GM12878 (cell line): ENCODE measurements around the gene PIRT. TPM values are rescaled to one million over a fixed set of nuclear protein-coding genes. Genes with fewer than 3 reads are reported as not detected.

ENCODE experiments used
- ATAC-seq: fragments of 200-7000 bp; cut with Tn5 transposase; 3 replicates; pipeline ENCODE4 v1.9.1; 2020; ENCODE audit warnings: mild to moderate bottlenecking, moderate library complexity
- Bru-seq: library from RNA; stranded (reverse); fragments of 400-500 nt; gene quantifications from one replicate; lab custom pipeline; 2021; lab: Mats Ljungman, UMichigan
- BruChase-seq, 2 experiments: library from RNA; stranded (reverse); fragments of 400-500 nt; gene quantifications; one replicate each; lab custom pipeline; 2021; lab: Mats Ljungman, UMichigan
- BruUV-seq: library from RNA; stranded (reverse); fragments of 400-500 nt; replicated peaks from 2 replicates; lab custom pipeline; 2021; lab: Mats Ljungman, UMichigan
- CTCF ChIA-PET: fragments of 300-600 bp; sonication (Branson Sonifier 250); formaldehyde crosslinking; extraction: SDS; loops from one replicate; lab custom pipeline; 2021; ENCODE audit warnings: inconsistent platforms; lab: Yijun Ruan, JAX
- POLR2A ChIA-PET: fragments of 350-600 bp; formaldehyde crosslinking; extraction: SDS; loops from one replicate; lab custom pipeline; 2021; ENCODE audit warnings: inconsistent platforms; lab: Charles Lee
- RAD21 ChIA-PET: fragments of 300-600 bp; sonication (Branson Sonifier 250); formaldehyde crosslinking; loops from one replicate; lab custom pipeline; 2023; ENCODE audit warnings: antibody characterized with exemption; ENCODE audit not compliant: unreplicated experiment; lab: Charles Lee
- SMC1A ChIA-PET: fragments of 300-600 bp; sonication (Branson Sonifier 250); formaldehyde crosslinking; loops from one replicate; lab custom pipeline; 2023; ENCODE audit not compliant: unreplicated experiment, uncharacterized antibody; lab: Charles Lee
- DNase-seq: peaks from one replicate; pipeline ENCODE4 v3.0.0-alpha.2; 2011; ENCODE audit warnings: low read depth, low spot score
- FAIRE-seq: peaks from 3 replicates; lab custom pipeline; 2011; peaks lifted over from hg19 to GRCh38; lab: Jason Lieb, UNC
- H2AFZ ChIP-seq: 2 replicates; pipeline ENCODE4 v1.6.0; 2011; ENCODE audit warnings: low read depth, low read length, control low read depth; ENCODE audit not compliant: control insufficient read depth
- H3K27ac ChIP-seq: 2 replicates; pipeline ENCODE4 v1.5.1; 2011; ENCODE audit warnings: control low read depth; ENCODE audit not compliant: control insufficient read depth, insufficient read depth
- H3K27me3 ChIP-seq, 2 experiments: replicated peaks in 1 of 2; 2 replicates each; pipeline versions ENCODE4 v1.6.0 to v1.6.1; 2011; ENCODE audit warnings: low read length in 1 of 2; ENCODE audit not compliant: control insufficient read depth in 2 of 2, insufficient read depth in 2 of 2
- H3K36me3 ChIP-seq, 2 experiments: 2 replicates each; pipeline ENCODE4 v1.5.1; 2011; ENCODE audit warnings: low read length in 1 of 2; ENCODE audit not compliant: control insufficient read depth in 2 of 2, insufficient read depth in 2 of 2
- H3K4me1 ChIP-seq: 2 replicates; pipeline ENCODE4 v1.6.1; 2011; ENCODE audit warnings: mild to moderate bottlenecking, low read length, moderate library complexity, mixed read lengths; ENCODE audit not compliant: control insufficient read depth, insufficient read depth
- H3K4me2 ChIP-seq: 2 replicates; pipeline ENCODE4 v1.6.0; 2011; ENCODE audit warnings: control low read depth; ENCODE audit not compliant: control insufficient read depth, insufficient read depth
- H3K4me3 ChIP-seq: fragments of 200-600 bp; sonication (generic); 2 replicates; pipeline ENCODE4 v1.5.1; 2016
- H3K79me2 ChIP-seq: 2 replicates; pipeline ENCODE4 v1.6.0; 2011; ENCODE audit warnings: low read length; ENCODE audit not compliant: control insufficient read depth, insufficient read depth
- H3K9ac ChIP-seq: 2 replicates; pipeline ENCODE4 v1.8.0; 2011; ENCODE audit warnings: low read length, control low read depth, mixed read lengths; ENCODE audit not compliant: control insufficient read depth, insufficient read depth
- H3K9me3 ChIP-seq: replicated peaks from 3 replicates; pipeline ENCODE4 v1.5.1; 2011; ENCODE audit warnings: mild to moderate bottlenecking, low read length; ENCODE audit not compliant: control insufficient read depth, insufficient read depth
- H4K20me1 ChIP-seq: 2 replicates; pipeline ENCODE4 v1.6.0; 2011; ENCODE audit not compliant: control insufficient read depth, insufficient read depth
- BCL3 ChIP-seq: IDR thresholded peaks from 2 replicates; pipeline ENCODE4 v1.6.1; 2011; ENCODE audit warnings: borderline replicate concordance, low read depth, mild to moderate bottlenecking, moderate library complexity, low read length; ENCODE audit not compliant: insufficient read depth, poor library complexity, severe bottlenecking
- BHLHE40 ChIP-seq, 2 experiments: fragments of 450-650 bp in 1 of 2; IDR thresholded peaks; 2 replicates each; pipeline ENCODE4 v1.6.1; 2011 to 2017; ENCODE audit warnings: low read depth in 2 of 2, borderline replicate concordance in 1 of 2, improper control_type of control experiment in 1 of 2, low read length in 1 of 2, mild to moderate bottlenecking in 1 of 2
- CEBPB ChIP-seq, 2 experiments: fragments of 150-350 bp in 1 of 2; IDR thresholded peaks; 2 replicates each; pipeline ENCODE4 v1.6.1; 2012 to 2014; ENCODE audit warnings: low read depth in 2 of 2, low read length in 2 of 2, borderline replicate concordance in 1 of 2, inconsistent platforms in 1 of 2
- EED ChIP-seq: sonication (generic); IDR thresholded peaks from 2 replicates; pipeline ENCODE4 v1.6.1; 2016; ENCODE audit warnings: antibody characterized with exemption, low read depth
- EGR1 ChIP-seq, 2 experiments: IDR thresholded peaks; 1 replicate in 1 of 2; 2 replicates in 1 of 2; pipeline ENCODE4 v1.6.1; 2011 to 2012; ENCODE audit warnings: low read depth in 2 of 2, low read length in 2 of 2, borderline replicate concordance in 1 of 2, mild to moderate bottlenecking in 1 of 2, moderate library complexity in 1 of 2
- HDGF ChIP-seq: fragments of 450-650 bp; IDR thresholded peaks from 2 replicates; pipeline ENCODE4 v1.6.1; 2016; ENCODE audit warnings: antibody characterized with exemption
- KDM1A ChIP-seq: fragments of 200-600 bp; sonication (generic); IDR thresholded peaks from 2 replicates; pipeline ENCODE4 v1.6.1; 2016; ENCODE audit warnings: borderline replicate concordance
- NR2C1 ChIP-seq: fragments of 450-650 bp; IDR thresholded peaks from 2 replicates; pipeline ENCODE4 v1.6.1; 2017; ENCODE audit warnings: antibody characterized with exemption, mild to moderate bottlenecking, moderate library complexity
- NR2C2 ChIP-seq: IDR thresholded peaks from 2 replicates; pipeline ENCODE4 v1.6.1; 2011; ENCODE audit warnings: borderline replicate concordance, low read depth; ENCODE audit not compliant: control insufficient read depth, insufficient read length
- NR2F1 ChIP-seq: fragments of 450-650 bp; conservative IDR thresholded peaks from 2 replicates; pipeline ENCODE4 v1.6.1; 2017; ENCODE audit warnings: mild to moderate bottlenecking
- PAX5 ChIP-seq: IDR thresholded peaks from 2 replicates; pipeline ENCODE4 v1.6.1; 2011; ENCODE audit warnings: low read depth, low read length, borderline replicate concordance
- STAT3 ChIP-seq: IDR thresholded peaks from 2 replicates; pipeline ENCODE4 v1.6.1; 2011; ENCODE audit warnings: low read depth, low read length, improper control_type of control experiment
- USF2 ChIP-seq: IDR thresholded peaks from 2 replicates; pipeline ENCODE4 v1.6.1; 2011; ENCODE audit warnings: low read depth, low read length, improper control_type of control experiment, borderline replicate concordance
- ZNF24 ChIP-seq: fragments of 450-650 bp; IDR thresholded peaks from 2 replicates; pipeline ENCODE4 v1.6.1; 2017; ENCODE audit warnings: antibody characterized with exemption, mild to moderate bottlenecking
- ZNF274 ChIP-seq: IDR thresholded peaks from one replicate; pipeline ENCODE4 v1.8.0; 2011; ENCODE audit not compliant: insufficient read length, insufficient read depth
- ZNF384 ChIP-seq: IDR thresholded peaks from 2 replicates; pipeline ENCODE4 v1.6.1; 2012; ENCODE audit warnings: low read depth, mild to moderate bottlenecking, low read length, improper control_type of control experiment, borderline replicate concordance
- ZNF622 ChIP-seq: fragments of 450-650 bp; IDR thresholded peaks from 2 replicates; pipeline ENCODE4 v1.6.1; 2017; ENCODE audit warnings: mild to moderate bottlenecking, inconsistent platforms
- WGBS: methylation state at CpG from one replicate; pipeline ENCODE4 v1.1.6; 2016; ENCODE audit warnings: low lambda C conversion rate; ENCODE audit not compliant: insufficient replicate concordance, insufficient coverage; ENCODE audit errors: missing lambda C conversion rate; 5-methylcytosine and 5-hydroxymethylcytosine counted together
- in situ Hi-C: fragments of 300-500 bp; cut with MboI; formaldehyde crosslinking; loops from 9 replicates; pipeline ENCODE4 v1.14.3; 2018; ENCODE audit warnings: mixed read lengths
- intact Hi-C: fragments of 100-400 bp; cut with micrococcal nuclease; formaldehyde crosslinking; loops from one replicate; pipeline ENCODE4 v1.14.2; 2022; ENCODE audit not compliant: unreplicated experiment
- long read RNA-seq, 2 experiments: library from polyadenylated mRNA; unstranded; transcript quantifications; one replicate each; pipeline ENCODE4 v2.0.0, GENCODE V29; 2019 to 2020
- polyA minus RNA-seq, 3 experiments: library from RNA; depleted of rRNA, polyadenylated mRNA; stranded (reverse); fragments of >200 nt; gene quantifications; 2 replicates each; pipeline ENCODE4 v1.2.3, GENCODE V29; 2011
- polyA plus RNA-seq, 11 experiments: library from polyadenylated mRNA; depleted of rRNA in 4 of 11; unstranded in 6 of 11; stranded (reverse) in 5 of 11; fragments of >200 nt; fragmentation: Nextera tagmentation in 4 of 11; fragmentation: Illumina TruSeq in 1 of 11; extraction: Ambion mirVana in 4 of 11; extraction: Trizol in 1 of 11; gene quantifications; 1 replicate in 1 of 11; 2 replicates in 10 of 11; pipeline versions ENCODE4 v1.2.1 to v1.2.3, GENCODE V29; 2011 to 2016; ENCODE audit warnings: inconsistent platforms in 2 of 11, missing spikeins in 2 of 11, low read depth in 1 of 11
- total RNA-seq, 4 experiments: library from RNA; depleted of rRNA in 3 of 4; stranded (reverse); fragments of >200 nt in 3 of 4; fragmentation: Illumina TruSeq in 1 of 4; extraction: Trizol in 1 of 4; gene quantifications; 2 replicates each; pipeline versions ENCODE4 v1.2.1 to v1.2.3, GENCODE V29; 2013 to 2021
- TF ChIP-seq, protein P1 (sequence below): fragments of 150-350 bp; IDR thresholded peaks from 2 replicates; pipeline ENCODE4 v1.6.1; 2014; ENCODE audit warnings: mild to moderate bottlenecking, low read depth, low read length

PIRT gene
- not detected in 2 replicates for total RNA-seq (2013; cell fraction: nucleolus; rRNA removed)
- total RNA-seq (2014; rRNA removed): not detected in 2 replicates
- not detected in 2 replicates for total RNA-seq (2014; rRNA removed; fragmentation: Illumina TruSeq; extraction: Trizol)
- total RNA-seq (2021): not detected in 2 replicates
- not detected for polyA plus RNA-seq (2011; ENCODE audit: low read depth)
- not detected in 2 replicates for polyA plus RNA-seq (2011; rRNA removed)
- polyA plus RNA-seq (2011; cell fraction: cytosol; rRNA removed): not detected in 2 replicates
- polyA plus RNA-seq (2011; cell fraction: nucleus; rRNA removed): not detected in 2 replicates
- not detected in 2 replicates for polyA plus RNA-seq (2012)
- polyA plus RNA-seq (2014; fragmentation: Illumina TruSeq; extraction: Trizol): not detected in 2 replicates
- not detected for polyA plus RNA-seq (2014; fragmentation: Nextera tagmentation; extraction: Ambion mirVana)
- not detected in 2 replicates for polyA plus RNA-seq (2014; rRNA removed)
- polyA plus RNA-seq (2016; fragmentation: Nextera tagmentation; extraction: Ambion mirVana): not detected
- polyA minus RNA-seq (2011; rRNA and poly(A)+ RNA removed): not detected in 2 replicates
- polyA minus RNA-seq (2011; cell fraction: cytosol; rRNA and poly(A)+ RNA removed): not detected in 2 replicates
- not detected in 2 replicates for polyA minus RNA-seq (2011; cell fraction: nucleus; rRNA and poly(A)+ RNA removed)
- Bru-seq, nascent RNA: not detected
- BruChase-seq, experiment 1, labeled RNA remaining after a 6-hour chase: not detected
- not detected for BruChase-seq, experiment 2, labeled RNA remaining after a 2-hour chase
- long read RNA-seq, experiment 1: 0 reads
- long read RNA-seq, experiment 2: 0 reads

GRCh38 chr17:10837921-10838320 lies at the start of gene PIRT:
TSS of gene PIRT (minus strand) at chr17:10838087. CDS start at chr17:10825645, 12,442 bp downstream.
- no peak for DNase-seq
- H3K79me2 ChIP-seq: no peaks in the 10 kb centered on the region
- ChIA-PET CTCF (interaction anchor here (1.1 kb wide), 1 partner anchor 39 kb away, joined by 3 read pairs; no protein-coding TSS in a partner anchor), SMC1A (no interaction called here), POLR2A (no interaction called here), RAD21 (no interaction called here)
- no peaks in the 10 kb centered on the region for H3K4me1 ChIP-seq
- no peaks in the 10 kb centered on the region for H4K20me1 ChIP-seq
- H3K36me3 ChIP-seq: no peaks in the 10 kb centered on the region
- H3K27ac ChIP-seq: no peak within 1 kb of the TSS
- BruUV-seq: no TSS peak
- intact Hi-C loops (no loop called here), in situ Hi-C loops (no loop called here)
- no peak within 1 kb of the TSS for H3K9ac ChIP-seq
- 36% methylated on average over 8 of the region's 8 CpGs for WGBS
- H2AFZ ChIP-seq: no peak within 1 kb of the TSS
- H3K9me3 ChIP-seq: no peaks in the 10 kb centered on the region
- no peak within 1 kb of the TSS for H3K4me2 ChIP-seq
- ATAC-seq: no peak
- H3K4me3 ChIP-seq: no peak within 1 kb of the TSS
- FAIRE-seq: no peak
- 0 out of 4 replicates have a peak, but pooled peaks cover 0 to 1% of the 10 kb centered on the region in 2 experiments for H3K27me3 ChIP-seq
- TF ChIP-seq EED (no peak), ZNF384 (no peak), EGR1 (IDR thresholded peaks at IDR 0.05; ENCODE audit: borderline replicate concordance in 1 of 2, low read depth in 2 of 2, low read length in 2 of 2) (no peak), ZNF274 (no peak), STAT3 (no peak), HDGF (no peak), NR2C2 (no peak), NR2F1 (no peak), NR2C1 (no peak), BCL3 (no peak), USF2 (no peak), KDM1A (no peak), CEBPB (IDR thresholded peaks at IDR 0.05; ENCODE audit: borderline replicate concordance in 1 of 2, low read depth in 2 of 2, low read length in 2 of 2) (no peak), PAX5 (no peak), ZNF622 (no peak), BHLHE40 (IDR thresholded peaks at IDR 0.05; ENCODE audit: borderline replicate concordance in 1 of 2, low read depth in 2 of 2, low read length in 1 of 2) (no peak), ZNF24 (no peak)
- TF ChIP-seq, protein P1, sequence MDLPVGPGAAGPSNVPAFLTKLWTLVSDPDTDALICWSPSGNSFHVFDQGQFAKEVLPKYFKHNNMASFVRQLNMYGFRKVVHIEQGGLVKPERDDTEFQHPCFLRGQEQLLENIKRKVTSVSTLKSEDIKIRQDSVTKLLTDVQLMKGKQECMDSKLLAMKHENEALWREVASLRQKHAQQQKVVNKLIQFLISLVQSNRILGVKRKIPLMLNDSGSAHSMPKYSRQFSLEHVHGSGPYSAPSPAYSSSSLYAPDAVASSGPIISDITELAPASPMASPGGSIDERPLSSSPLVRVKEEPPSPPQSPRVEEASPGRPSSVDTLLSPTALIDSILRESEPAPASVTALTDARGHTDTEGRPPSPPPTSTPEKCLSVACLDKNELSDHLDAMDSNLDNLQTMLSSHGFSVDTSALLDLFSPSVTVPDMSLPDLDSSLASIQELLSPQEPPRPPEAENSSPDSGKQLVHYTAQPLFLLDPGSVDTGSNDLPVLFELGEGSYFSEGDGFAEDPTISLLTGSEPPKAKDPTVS: no peak
